ENCODE results near the gene C10orf105.
A peak's percentile ranks its signal among the peaks of the same experiment; 100 is the strongest.

Gene C10orf105

GRCh38 chr10:71697938-71698709, 21.5 kb downstream of the C10orf105 start:
- DNase-seq (ENCODE audit: low spot score), result no peak

GRCh38 chr10:71696628-71697326, 22.8 kb downstream of the C10orf105 start:
- DNase-seq (ENCODE audit: low spot score), result peak; percentile 90

GRCh38 chr10:71695502-71696476, 23.8 kb downstream of the C10orf105 start:
- DNase-seq (ENCODE audit: low spot score), result no peak

- no peak for DNase-seq (ENCODE audit: low spot score)
Measured at GRCh38 chr10:71694567-71694968, 25.0 kb downstream of the C10orf105 start.

- no peak for DNase-seq (ENCODE audit: low spot score)
Measured at GRCh38 chr10:71694039-71694501, 25.5 kb downstream of the C10orf105 start.

- no peak for DNase-seq (ENCODE audit: low spot score)
Measured at GRCh38 chr10:71693377-71693776, 26.2 kb downstream of the C10orf105 start.

- DNase-seq (ENCODE audit: low spot score), result no peak
Measured at GRCh38 chr10:71692598-71693306, 26.8 kb downstream of the C10orf105 start.

- DNase-seq (ENCODE audit: low spot score), result no peak
Measured at GRCh38 chr10:71691405-71691804, 28.2 kb downstream of the C10orf105 start.

- no peak for DNase-seq (ENCODE audit: low spot score)
Measured at GRCh38 chr10:71690094-71690720, 29.4 kb downstream of the C10orf105 start.

GRCh38 chr10:71688256-71688655, 31.3 kb downstream of the C10orf105 start:
- no peak for DNase-seq (ENCODE audit: low spot score)

- no peak for DNase-seq (ENCODE audit: low spot score)
Measured at GRCh38 chr10:71687480-71687879, 32.1 kb downstream of the C10orf105 start.

- no peak for DNase-seq (ENCODE audit: low spot score)
Measured at GRCh38 chr10:71687077-71687476, 32.5 kb downstream of the C10orf105 start.

- DNase-seq (ENCODE audit: low spot score), result no peak
Measured at GRCh38 chr10:71685554-71686232, 33.9 kb downstream of the C10orf105 start.

- DNase-seq (ENCODE audit: low spot score), result no peak
Measured at GRCh38 chr10:71684356-71685173, 35.0 kb downstream of the C10orf105 start.

GRCh38 chr10:71683301-71683700, 36.3 kb downstream of the C10orf105 start:
- DNase-seq (ENCODE audit: low spot score), result no peak

GRCh38 chr10:71681977-71682376, 37.6 kb downstream of the C10orf105 start:
- no peak for DNase-seq (ENCODE audit: low spot score)

- no peak for DNase-seq (ENCODE audit: low spot score)
Measured at GRCh38 chr10:71679425-71679824, 40.2 kb downstream of the C10orf105 start.

GRCh38 chr10:71678057-71678805, 41.3 kb downstream of the C10orf105 start:
- DNase-seq (ENCODE audit: low spot score), result no peak

GRCh38 chr10:71677261-71677660, 42.3 kb downstream of the C10orf105 start:
- DNase-seq (ENCODE audit: low spot score), result no peak
